ENCODE results near the gene ATP4A.

The ATP4A gene

GRCh38 chr19:35565016-35565856 lies 1.8 kb upstream of the ATP4A start:
- no peak for DNase-seq

- no peak for DNase-seq
These were observed 682 bp downstream of the ATP4A start for GRCh38 chr19:35562776-35563175.

GRCh38 chr19:35562336-35562735 lies 1.1 kb downstream of the ATP4A start:
- DNase-seq = no peak

- no peak for DNase-seq
These were observed 2.0 kb downstream of the ATP4A start for GRCh38 chr19:35561436-35561835.

- DNase-seq = no peak
These were observed 2.8 kb downstream of the ATP4A start for GRCh38 chr19:35560677-35561076.

- no peak for DNase-seq
These were observed 3.2 kb downstream of the ATP4A start for GRCh38 chr19:35560271-35560670.

- no peak for DNase-seq
These were observed 3.7 kb downstream of the ATP4A start for GRCh38 chr19:35559781-35560180.

- no peak for DNase-seq
These were observed 4.2 kb downstream of the ATP4A start for GRCh38 chr19:35559281-35559659.

GRCh38 chr19:35558400-35559280 lies 4.8 kb downstream of the ATP4A start:
- DNase-seq = no peak

- DNase-seq = peak in 3 of 4 experiments; percentile 22 to 50 (median 49)
These were observed 5.7 kb downstream of the ATP4A start for GRCh38 chr19:35557539-35558399.

- no peak for DNase-seq
These were observed 6.5 kb downstream of the ATP4A start for GRCh38 chr19:35556846-35557538.

- no peak for DNase-seq
These were observed 7.3 kb downstream of the ATP4A start for GRCh38 chr19:35556025-35556590.

GRCh38 chr19:35555301-35556005 lies 8.0 kb downstream of the ATP4A start:
- peak in 1 of 4 experiments; percentile 10 for DNase-seq

GRCh38 chr19:35554076-35554475 lies 9.4 kb downstream of the ATP4A start:
- DNase-seq = no peak

GRCh38 chr19:35553385-35554000 lies 10.0 kb downstream of the ATP4A start:
- no peak for DNase-seq

GRCh38 chr19:35552534-35553384 lies 10.7 kb downstream of the ATP4A start:
- DNase-seq = no peak

- no peak for DNase-seq
These were observed 12.2 kb downstream of the ATP4A start for GRCh38 chr19:35551091-35551810.

- DNase-seq = no peak
These were observed 13.5 kb downstream of the ATP4A start for GRCh38 chr19:35549879-35550523.

Data from suppressor macrophage (primary cell).